ENCODE data around the gene PNPLA1.

The PNPLA1 gene

DNA sequence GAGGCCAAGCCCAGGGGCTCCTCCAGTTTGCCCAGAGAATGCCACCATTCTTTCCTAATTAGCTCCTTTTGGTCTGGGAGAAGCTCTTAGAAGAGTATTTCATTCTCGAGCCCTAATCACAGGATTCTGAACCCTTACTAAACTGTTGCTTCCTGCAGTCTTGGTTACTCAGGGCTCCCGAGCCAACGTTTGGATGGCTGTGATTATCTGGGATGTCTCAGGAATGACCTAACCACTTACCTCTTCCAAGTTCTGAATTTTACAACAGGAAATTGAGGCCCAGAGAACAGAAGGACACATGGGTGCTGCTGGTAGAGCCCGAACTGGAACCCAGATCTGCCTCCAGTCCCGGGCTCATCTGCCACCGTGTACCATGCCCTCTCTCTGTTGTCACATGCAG is 22.2 kb upstream of the PNPLA1 start:
- H3K27ac ChIP-seq, result no peak overlapping the region
- TF ChIP-seq, protein P1, sequence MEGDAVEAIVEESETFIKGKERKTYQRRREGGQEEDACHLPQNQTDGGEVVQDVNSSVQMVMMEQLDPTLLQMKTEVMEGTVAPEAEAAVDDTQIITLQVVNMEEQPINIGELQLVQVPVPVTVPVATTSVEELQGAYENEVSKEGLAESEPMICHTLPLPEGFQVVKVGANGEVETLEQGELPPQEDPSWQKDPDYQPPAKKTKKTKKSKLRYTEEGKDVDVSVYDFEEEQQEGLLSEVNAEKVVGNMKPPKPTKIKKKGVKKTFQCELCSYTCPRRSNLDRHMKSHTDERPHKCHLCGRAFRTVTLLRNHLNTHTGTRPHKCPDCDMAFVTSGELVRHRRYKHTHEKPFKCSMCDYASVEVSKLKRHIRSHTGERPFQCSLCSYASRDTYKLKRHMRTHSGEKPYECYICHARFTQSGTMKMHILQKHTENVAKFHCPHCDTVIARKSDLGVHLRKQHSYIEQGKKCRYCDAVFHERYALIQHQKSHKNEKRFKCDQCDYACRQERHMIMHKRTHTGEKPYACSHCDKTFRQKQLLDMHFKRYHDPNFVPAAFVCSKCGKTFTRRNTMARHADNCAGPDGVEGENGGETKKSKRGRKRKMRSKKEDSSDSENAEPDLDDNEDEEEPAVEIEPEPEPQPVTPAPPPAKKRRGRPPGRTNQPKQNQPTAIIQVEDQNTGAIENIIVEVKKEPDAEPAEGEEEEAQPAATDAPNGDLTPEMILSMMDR (conservative IDR thresholded peaks at IDR 0.05), result no peak

DNA sequence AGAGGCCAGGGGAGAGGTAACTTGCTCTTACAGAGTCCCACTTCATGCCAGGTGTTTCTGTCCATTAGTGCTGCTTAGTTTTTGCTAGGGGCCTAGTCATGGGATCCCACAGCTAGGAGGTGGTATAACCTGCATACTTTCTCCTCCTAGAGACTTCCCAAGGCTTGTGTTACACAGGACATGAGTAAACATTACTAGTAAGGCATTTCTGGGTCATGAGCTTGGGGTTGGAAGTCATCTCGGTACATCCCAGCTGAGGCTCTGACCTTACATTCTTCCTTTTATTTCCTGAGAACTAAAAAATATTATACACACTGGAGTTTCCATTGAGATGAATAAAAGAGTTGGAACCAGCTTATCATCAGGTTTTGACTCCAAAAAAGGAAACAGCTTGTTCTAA is 20.9 kb upstream of the PNPLA1 start:
- TF ChIP-seq, protein P1 (conservative IDR thresholded peaks at IDR 0.05), result no peak
- H3K27ac ChIP-seq, result no peak overlapping the region

DNA sequence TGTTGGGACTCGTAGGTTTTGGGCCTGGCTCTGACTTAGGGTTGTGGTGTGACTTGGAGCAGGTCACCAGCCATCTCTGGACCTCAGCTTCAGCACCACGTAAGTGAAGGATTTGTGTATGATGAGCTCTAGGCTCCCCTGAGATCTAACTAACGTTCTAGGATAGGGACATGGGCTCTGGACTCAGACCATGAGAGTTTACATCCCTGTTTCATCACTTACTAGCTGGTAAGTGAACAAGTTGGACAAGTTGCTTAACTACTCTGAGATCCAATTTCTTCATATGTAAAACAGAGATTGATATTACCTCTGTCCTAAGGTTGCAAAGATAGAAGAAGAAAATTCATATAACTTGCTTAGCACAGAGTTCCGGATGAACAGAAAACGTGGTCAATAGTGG is 20.3 kb upstream of the PNPLA1 start:
- TF ChIP-seq, protein P1 (conservative IDR thresholded peaks at IDR 0.05), result no peak
- H3K27ac ChIP-seq, result no peak overlapping the region

DNA sequence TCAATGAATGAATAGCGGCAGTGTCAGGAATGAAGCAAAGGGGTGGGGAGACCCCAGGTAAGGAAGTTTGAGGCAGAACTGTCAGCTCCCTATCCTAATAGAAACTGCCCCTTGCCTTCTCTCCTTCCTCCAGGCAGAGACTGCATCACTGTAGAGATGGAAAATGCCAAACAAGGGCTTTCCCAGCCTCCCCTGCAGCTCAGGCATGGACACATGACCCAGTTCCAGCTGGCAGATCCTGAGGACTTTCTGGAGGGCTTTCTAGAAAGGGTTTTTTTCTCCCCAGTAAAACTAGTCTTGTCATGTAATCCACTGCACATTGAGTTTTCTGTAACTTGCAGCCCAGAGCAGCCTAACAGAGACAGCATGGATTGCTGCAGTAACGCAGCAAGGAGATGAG is 17.9 kb upstream of the PNPLA1 start:
- TF ChIP-seq, protein P1 (conservative IDR thresholded peaks at IDR 0.05), result no peak
- H3K27ac ChIP-seq, result no peak overlapping the region

DNA sequence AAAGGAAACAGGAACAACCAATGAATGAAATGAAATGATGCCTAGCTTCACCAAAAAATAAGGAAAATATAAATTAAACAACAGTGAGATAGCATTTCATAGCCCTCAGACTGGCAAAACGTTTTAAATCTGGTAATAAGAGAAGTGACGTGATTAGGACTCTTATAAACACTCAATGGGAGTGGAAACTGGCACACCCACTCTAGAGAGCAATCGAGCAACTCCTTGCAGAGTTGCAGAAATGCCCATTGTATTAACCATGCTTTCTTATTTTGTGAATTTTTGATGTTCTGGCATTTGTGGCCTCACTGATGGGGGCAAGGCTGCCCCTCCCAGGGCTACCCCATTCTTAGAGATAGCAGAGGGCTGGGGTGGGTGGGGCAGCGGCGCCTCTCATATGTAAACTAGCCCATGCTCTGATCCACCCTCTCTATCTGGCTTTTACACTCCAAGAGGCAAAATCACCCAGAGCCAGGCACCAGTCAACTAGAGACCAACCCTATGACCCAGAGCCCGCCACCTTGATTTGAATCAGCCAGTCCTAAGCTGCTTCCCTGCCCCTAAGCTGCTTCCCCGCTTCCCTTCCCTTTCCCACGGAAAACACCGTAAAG is 6.4 kb upstream of the PNPLA1 start:
- TF ChIP-seq, protein P1 (conservative IDR thresholded peaks at IDR 0.05), result no peak
- H3K27ac ChIP-seq, result no peak overlapping the region

DNA sequence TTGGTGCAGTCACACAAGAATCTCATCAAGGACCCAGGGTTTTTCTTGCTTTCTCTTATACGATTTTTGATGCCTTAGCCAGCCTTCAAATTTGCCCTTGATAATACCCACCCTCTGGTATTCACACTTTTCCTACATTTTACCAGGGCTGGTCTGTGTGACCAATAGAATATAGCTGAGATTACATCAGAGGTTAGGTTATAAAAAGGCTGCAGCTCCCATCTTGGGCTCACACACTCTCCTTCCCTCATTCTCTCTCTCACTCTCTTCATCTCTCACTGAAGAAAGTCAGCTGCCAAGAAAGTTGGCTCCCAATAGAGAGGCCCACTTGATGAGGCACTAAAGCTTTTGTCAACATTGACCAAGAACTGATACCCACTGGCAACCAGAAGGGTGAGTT is 4.1 kb upstream of the PNPLA1 start:
- H3K27ac ChIP-seq, result no peak overlapping the region
- TF ChIP-seq, protein P1 (conservative IDR thresholded peaks at IDR 0.05), result no peak

DNA sequence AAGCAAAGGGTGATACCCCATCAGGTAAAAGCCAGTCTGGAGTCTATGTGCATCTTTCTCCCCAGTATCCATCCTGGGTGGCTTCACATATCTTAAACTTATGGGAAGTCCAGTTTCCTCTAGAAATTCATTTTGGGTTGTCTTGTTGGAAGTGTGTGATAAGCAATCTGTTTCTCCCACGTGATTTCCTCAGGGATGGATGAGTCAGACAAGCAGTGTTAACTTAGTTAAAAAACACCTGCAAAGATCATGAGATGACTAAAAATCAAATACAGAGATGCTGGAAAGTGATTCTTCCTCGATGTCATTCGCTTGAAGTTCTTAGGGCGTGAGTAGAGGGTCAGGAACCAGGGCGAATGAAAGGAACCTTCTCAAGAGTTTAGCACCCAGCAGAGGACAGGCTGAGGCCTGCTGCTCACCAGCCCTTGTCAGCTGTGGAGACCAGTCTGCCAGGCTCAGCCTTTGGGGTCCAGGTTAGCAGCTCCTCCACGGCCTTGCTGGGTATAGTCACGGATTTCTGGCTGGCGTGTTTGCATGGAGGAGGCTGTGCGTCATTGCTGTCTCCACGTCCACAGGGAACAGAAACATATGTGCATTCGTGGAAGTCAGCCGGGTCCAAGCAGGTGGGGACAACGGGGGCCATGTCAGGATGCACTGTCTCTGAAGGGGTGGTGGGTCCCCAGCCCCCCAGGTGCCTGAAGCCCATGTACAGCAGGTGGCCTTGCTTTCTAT is 2.8 kb upstream of the PNPLA1 start:
- TF ChIP-seq, protein P1 (conservative IDR thresholded peaks at IDR 0.05), result no peak
- no peak overlapping the region for H3K27ac ChIP-seq
